Ishikawa (cell line): ENCODE results near the gene IFIT1B.
A peak's percentile ranks its signal among the peaks of the same experiment; 100 is the strongest.

Experiments
- CEBPB ChIP-seq: IDR thresholded peaks from 2 replicates; pipeline ENCODE4 v1.6.1; 2012
- CREB1 ChIP-seq: IDR thresholded peaks from 2 replicates; pipeline ENCODE4 v1.6.1; 2012; ENCODE audit warnings: low read depth
- EGR1 ChIP-seq: IDR thresholded peaks from 2 replicates; pipeline ENCODE4 v1.6.1; 2012
- EP300 ChIP-seq: IDR thresholded peaks from 2 replicates; pipeline ENCODE4 v1.6.1; 2012; ENCODE audit warnings: borderline replicate concordance
- FOXM1 ChIP-seq: IDR thresholded peaks from 2 replicates; pipeline ENCODE4 v1.6.1; 2012; ENCODE audit warnings: low read depth, borderline replicate concordance
- MAX ChIP-seq: IDR thresholded peaks from 2 replicates; pipeline ENCODE4 v1.6.1; 2012
- NFIC ChIP-seq: IDR thresholded peaks from 2 replicates; pipeline ENCODE4 v1.6.1; 2012
- RAD21 ChIP-seq: IDR thresholded peaks from 2 replicates; pipeline ENCODE4 v1.6.1; 2012; ENCODE audit warnings: low read depth
- REST ChIP-seq: IDR thresholded peaks from 2 replicates; pipeline ENCODE4 v1.6.1; 2012; ENCODE audit warnings: low read depth, mild to moderate bottlenecking
- TAF1 ChIP-seq: IDR thresholded peaks from 2 replicates; pipeline ENCODE4 v1.6.1; 2012; ENCODE audit warnings: low read depth, mild to moderate bottlenecking
- TCF12 ChIP-seq: IDR thresholded peaks from 2 replicates; pipeline ENCODE4 v1.6.1; 2012; ENCODE audit warnings: low read depth
- TEAD4 ChIP-seq: IDR thresholded peaks from 2 replicates; pipeline ENCODE4 v1.6.1; 2012
- USF1 ChIP-seq: IDR thresholded peaks from 2 replicates; pipeline ENCODE4 v1.6.1; 2012
- YY1 ChIP-seq: IDR thresholded peaks from 2 replicates; pipeline ENCODE4 v1.6.1; 2012; ENCODE audit warnings: low read depth
- ZBTB7A ChIP-seq: IDR thresholded peaks from 2 replicates; pipeline ENCODE4 v1.6.1; 2012; ENCODE audit warnings: low read depth

The IFIT1B gene

GRCh38 chr10:89391907-89392756 lies 14.3 kb downstream of the IFIT1B start, which contains the start of gene IFIT1:
Gene IFIT1 (plus strand): TSS chr10:89392623. CDS start chr10:89392713, 90 bp downstream.
- TF ChIP-seq TEAD4 (peak; percentile 28; the same call in 1 of the 2 replicates), CEBPB (no peak)

- no peak for TF ChIP-seq RAD21
- no peak for TF ChIP-seq YY1
- TF ChIP-seq CEBPB: peak; percentile 45; the same call in 1 of the 2 replicates
- TF ChIP-seq ZBTB7A: no peak
- no peak for TF ChIP-seq FOXM1
- TF ChIP-seq EGR1: no peak
- TF ChIP-seq TCF12: no peak
- no peak for TF ChIP-seq MAX
Measured at GRCh38 chr10:89392974-89393373, 15.1 kb downstream of the IFIT1B start.

- TF ChIP-seq YY1 (no peak), REST (no peak), FOXM1 (no peak), EGR1 (no peak), EP300 (no peak), NFIC (no peak), RAD21 (no peak), CREB1 (no peak), ZBTB7A (no peak)
Measured at GRCh38 chr10:89393898-89394297, 16.0 kb downstream of the IFIT1B start.

GRCh38 chr10:89395141-89395540 lies 17.3 kb downstream of the IFIT1B start:
- no peak for TF ChIP-seq USF1
- no peak for TF ChIP-seq FOXM1
- TF ChIP-seq CREB1: no peak
- TF ChIP-seq TCF12: no peak
- TF ChIP-seq CEBPB: no peak
- TF ChIP-seq EP300: no peak
- no peak for TF ChIP-seq YY1
- TF ChIP-seq TAF1: no peak
- TF ChIP-seq NFIC: no peak
- TF ChIP-seq TEAD4: no peak
- TF ChIP-seq REST: no peak
- TF ChIP-seq EGR1: no peak
- TF ChIP-seq RAD21: no peak
- TF ChIP-seq MAX: no peak

- TF ChIP-seq NFIC: no peak
- no peak for TF ChIP-seq EP300
- no peak for TF ChIP-seq ZBTB7A
- no peak for TF ChIP-seq TAF1
- no peak for TF ChIP-seq EGR1
- no peak for TF ChIP-seq MAX
- TF ChIP-seq FOXM1: no peak
- TF ChIP-seq CREB1: no peak
- no peak for TF ChIP-seq YY1
Measured at GRCh38 chr10:89398003-89398749, 20.3 kb downstream of the IFIT1B start.

- TF ChIP-seq YY1 (no peak), TCF12 (no peak), REST (no peak), CEBPB (no peak), FOXM1 (no peak), USF1 (no peak), NFIC (no peak), TAF1 (no peak)
Measured at GRCh38 chr10:89399956-89400355, 22.1 kb downstream of the IFIT1B start.
